Measurements from ENCODE around the gene LRRC31.

Gene LRRC31

GRCh38 chr3:169869484-169870220 is at the start of gene LRRC31:
LRRC31 (minus strand) TSS chr3:169869935; CDS start chr3:169869807, 128 bp downstream.
- no peak for DNase-seq

- DNase-seq, result no peak
Measured at GRCh38 chr3:169914321-169914720, 44.6 kb upstream of the LRRC31 start.

DNA sequence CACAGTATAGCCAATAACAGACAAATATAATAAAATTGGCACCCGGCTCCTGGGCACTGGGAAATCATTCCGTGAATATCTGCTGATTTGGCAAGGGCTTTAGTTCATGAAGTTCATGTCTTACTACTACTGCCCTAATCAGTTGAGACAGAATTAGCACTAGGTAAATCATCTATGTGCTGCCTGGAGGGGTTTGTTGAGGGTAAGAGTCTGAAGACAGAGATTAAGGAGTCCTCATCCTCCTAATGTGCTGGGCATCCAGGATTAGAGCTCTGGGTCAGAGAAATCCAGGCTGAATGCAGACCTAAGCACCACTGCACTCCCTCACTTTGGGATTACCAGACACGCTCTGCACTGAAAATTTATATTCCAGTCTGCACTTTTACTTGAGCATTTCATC is 43.6 kb upstream of the LRRC31 start:
- no peak for DNase-seq

GRCh38 chr3:169911272-169911671 is 41.5 kb upstream of the LRRC31 start, which contains the start of gene SAMD7:
SAMD7 (plus strand) TSS chr3:169911572; CDS start chr3:169919499, 7,927 bp downstream.
- no peak for DNase-seq

- DNase-seq, result no peak
Measured at GRCh38 chr3:169907944-169908343, 38.2 kb upstream of the LRRC31 start.

GRCh38 chr3:169907476-169907875 is 37.7 kb upstream of the LRRC31 start:
- DNase-seq, result no peak

- no peak for DNase-seq
Measured at GRCh38 chr3:169905404-169905803, 35.7 kb upstream of the LRRC31 start.

DNA sequence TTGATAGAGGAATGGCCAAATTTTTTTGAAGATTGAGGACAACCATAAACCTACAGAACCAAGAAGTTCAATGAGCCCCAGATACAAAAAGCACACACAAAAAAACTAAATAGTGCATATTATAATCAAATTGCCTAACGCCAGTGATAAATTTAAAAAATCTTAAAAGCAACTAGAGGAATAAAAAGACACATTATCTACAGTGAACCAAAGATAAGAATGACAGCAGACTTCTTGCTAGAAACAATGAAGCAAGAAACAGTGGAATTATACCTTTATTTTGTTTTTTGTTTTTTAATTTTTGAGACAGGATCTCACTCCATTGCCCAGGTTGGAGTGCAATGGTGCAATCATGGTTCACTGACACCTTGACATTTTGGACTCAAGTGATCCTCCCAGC is 31.7 kb upstream of the LRRC31 start:
- no peak for DNase-seq

- no peak for DNase-seq
Measured at GRCh38 chr3:169897284-169897683, 27.5 kb upstream of the LRRC31 start.

GRCh38 chr3:169895072-169895471 is 25.3 kb upstream of the LRRC31 start:
- DNase-seq, result no peak

GRCh38 chr3:169894110-169894509 is 24.4 kb upstream of the LRRC31 start:
- no peak for DNase-seq

DNA sequence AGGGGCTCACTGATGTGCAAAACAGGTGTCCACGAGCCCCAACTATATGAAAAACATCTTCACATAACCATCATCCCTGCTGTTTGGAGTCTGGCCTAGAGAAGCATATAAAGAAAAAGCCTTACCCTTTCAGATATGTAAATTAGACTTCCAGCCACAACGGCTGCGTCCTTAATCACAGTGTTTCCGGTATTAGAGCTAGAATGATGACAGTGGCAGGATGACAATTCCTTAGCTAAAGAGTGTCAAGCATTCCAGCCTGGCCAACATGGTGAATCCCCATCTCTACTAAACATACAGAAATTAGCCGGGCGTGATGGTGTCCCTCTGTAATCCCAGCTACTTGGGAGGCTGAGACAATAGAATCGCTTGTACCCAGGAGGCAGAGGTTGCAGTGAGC is 22.2 kb upstream of the LRRC31 start:
- DNase-seq, result no peak

GRCh38 chr3:169886671-169887070 is 16.9 kb upstream of the LRRC31 start:
- DNase-seq, result no peak

- no peak for DNase-seq
Measured at GRCh38 chr3:169880576-169881250, 11.0 kb upstream of the LRRC31 start.

- DNase-seq, result no peak
Measured at GRCh38 chr3:169879845-169880575, 10.3 kb upstream of the LRRC31 start.

GRCh38 chr3:169879013-169879557 is 9.3 kb upstream of the LRRC31 start:
- DNase-seq, result no peak

DNA sequence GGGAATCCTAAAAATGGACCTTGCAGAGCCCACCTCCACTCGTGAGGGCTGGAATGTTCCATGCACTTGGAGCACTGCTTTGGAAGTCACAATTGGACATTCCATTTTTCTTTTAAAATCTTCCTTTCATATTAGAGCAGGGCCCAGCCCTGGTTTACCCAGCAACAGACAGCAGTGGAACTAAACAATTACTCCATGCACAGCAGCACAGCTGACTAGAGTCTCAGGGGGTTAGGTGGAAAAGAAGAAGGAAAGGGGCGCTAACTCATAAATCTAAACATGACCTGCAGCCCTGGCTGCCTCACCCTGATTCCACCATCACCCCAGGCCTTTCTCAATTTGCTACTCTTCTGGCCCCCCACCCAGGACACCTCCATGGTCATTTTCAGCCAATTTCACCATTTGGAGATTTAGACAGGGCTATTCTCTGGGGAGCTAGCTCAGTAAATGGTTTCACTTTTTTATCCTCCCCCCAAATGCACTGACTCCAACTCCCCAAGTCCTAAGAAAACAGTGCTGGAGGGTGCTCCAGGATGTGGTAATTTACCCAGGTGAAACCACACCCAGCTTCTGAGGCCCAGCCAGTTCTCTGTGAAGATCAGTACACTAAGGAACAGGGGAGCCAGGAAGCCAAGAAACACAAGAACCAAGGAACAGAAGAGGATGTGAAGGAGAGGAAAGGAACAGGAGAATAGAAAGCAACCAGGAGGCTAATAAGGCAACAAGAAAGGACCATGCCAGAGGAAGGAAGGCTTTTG is 1.6 kb upstream of the LRRC31 start:
- peak; percentile 39 for DNase-seq

- no peak for DNase-seq
Measured at GRCh38 chr3:169868369-169868768, 1.4 kb downstream of the LRRC31 start.

GRCh38 chr3:169867584-169868210 is 2.0 kb downstream of the LRRC31 start:
- no peak for DNase-seq

DNA sequence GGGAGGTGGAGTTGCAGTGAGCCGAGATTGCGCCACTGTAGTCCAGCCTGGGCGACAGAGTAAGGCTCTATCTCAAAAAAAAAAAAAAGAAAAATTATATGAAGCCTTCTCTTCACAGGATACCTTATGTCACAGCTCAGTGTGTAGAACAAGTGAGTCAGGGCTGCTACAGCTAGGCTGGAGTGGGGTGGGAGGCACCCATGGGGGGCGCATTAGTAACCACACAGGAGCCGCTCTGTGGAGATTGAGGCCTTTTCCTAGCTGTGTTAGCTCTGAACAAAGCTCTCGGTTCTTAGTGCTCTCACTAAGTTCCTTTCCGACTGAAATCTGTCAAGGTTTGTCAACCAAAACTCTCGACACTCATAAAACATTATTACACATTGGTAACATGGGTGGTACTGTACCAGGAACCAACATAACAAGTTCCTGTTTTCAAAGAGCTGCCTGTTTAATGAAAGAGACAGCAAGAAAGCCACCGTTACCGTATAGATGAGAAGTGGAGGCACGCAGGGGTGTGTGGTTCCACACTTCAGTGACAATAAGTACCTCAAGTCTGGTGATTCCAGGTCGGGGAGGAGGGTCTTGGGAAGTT is 4.5 kb downstream of the LRRC31 start:
- DNase-seq, result peak; percentile 38

DNA sequence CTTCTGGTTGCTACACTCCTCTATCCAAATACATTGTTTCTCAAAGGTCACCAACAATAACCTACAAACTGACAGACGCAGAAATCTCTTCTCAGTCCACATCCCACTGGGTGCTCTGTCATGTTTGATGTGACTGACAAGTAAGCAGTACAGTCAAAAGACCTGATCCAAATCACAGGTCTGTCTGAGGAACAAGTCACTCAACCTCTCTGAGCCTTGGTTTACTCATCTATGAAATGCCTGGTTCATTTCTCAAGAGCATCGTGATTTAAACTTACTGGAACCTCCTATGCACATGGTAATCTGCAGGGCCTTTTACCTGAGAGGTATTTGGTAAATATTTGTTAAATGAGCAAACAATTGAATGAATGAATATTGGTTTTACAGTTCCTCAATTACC is 5.5 kb downstream of the LRRC31 start:
- DNase-seq, result no peak

- peak; percentile 75 for DNase-seq
Measured at GRCh38 chr3:169863458-169863899, 6.3 kb downstream of the LRRC31 start.

All from CD4-positive, alpha-beta T cell treated with Interleukin-6 for 4 hours (primary cell).